Upper lobe of right lung (tissue), 1 donor: ENCODE data around the gene JAZF1. TPM values are rescaled to one million over a fixed set of nuclear protein-coding genes. Genes with fewer than 3 reads are reported as not detected.
A peak's percentile ranks its signal among the peaks of the same experiment; 100 is the strongest.

Experiments used
- ATAC-seq: fragments of 200-7000 bp; cut with Tn5 transposase; one replicate; pipeline ENCODE4 v1.9.1; 2020; ENCODE audit warnings: mild to moderate bottlenecking, moderate library complexity
- DNase-seq: peaks from one replicate; pipeline ENCODE4 v3.0.0-alpha.2; 2020
- H3K27ac ChIP-seq: fragments of 200-600 bp; one replicate; pipeline ENCODE4 v1.8.0; 2022
- H3K27me3 ChIP-seq: fragments of 200-600 bp; one replicate; pipeline ENCODE4 v1.8.0; 2022; ENCODE audit warnings: mild to moderate bottlenecking
- H3K36me3 ChIP-seq: fragments of 200-600 bp; one replicate; pipeline ENCODE4 v1.8.0; 2022
- H3K4me1 ChIP-seq: fragments of 200-600 bp; one replicate; pipeline ENCODE4 v1.8.0; 2022
- H3K4me3 ChIP-seq: fragments of 200-600 bp; one replicate; pipeline ENCODE4 v1.8.0; 2022; ENCODE audit warnings: mild to moderate bottlenecking
- H3K9me3 ChIP-seq: fragments of 200-600 bp; one replicate; pipeline ENCODE4 v1.8.0; 2022
- CTCF ChIP-seq: fragments of 200-600 bp; IDR thresholded peaks from one replicate; pipeline ENCODE4 v1.8.0; 2022; ENCODE audit warnings: antibody characterized with exemption
- intact Hi-C: fragments of 100-400 bp; cut with DNase I; formaldehyde crosslinking; loops from one replicate; pipeline ENCODE4 v1.11.0; 2022
- total RNA-seq: library from RNA; stranded (reverse); fragmentation: NEBNext Ultra II Directional; extraction: Animal tissue kit (Norgen Biotek cat#: 25700); gene quantifications from one replicate; pipeline ENCODE4 v1.2.1, GENCODE V29; 2021
- donor health status: DM: no; HTN: yes; CAD: no; lungs with severe emphysema.

Gene JAZF1
- total RNA-seq, 1 donor from 2014 or later = 20.6 TPM

DNA sequence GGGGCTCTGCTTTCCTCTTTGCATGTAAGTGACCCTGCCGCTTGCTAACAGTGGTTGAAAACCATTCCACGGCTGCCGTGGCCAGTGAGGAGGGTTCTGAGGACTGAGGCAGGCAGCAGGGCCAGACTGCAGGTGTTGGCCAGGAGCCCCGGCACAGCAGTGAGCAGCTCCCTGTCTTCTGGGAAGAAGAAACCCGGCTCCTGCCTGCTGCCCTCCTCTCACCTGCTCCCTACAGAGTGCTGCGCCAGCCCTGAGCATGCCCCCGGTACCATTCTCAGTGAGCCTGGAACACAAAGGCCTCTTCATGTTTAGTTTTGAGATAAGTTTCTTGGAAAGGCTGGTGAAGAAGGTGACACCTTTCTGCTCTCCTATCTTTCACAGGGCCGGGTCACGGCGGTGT, 240.7 kb downstream of the JAZF1 start:
- ATAC-seq = no peak
- Histone ChIP-seq H3K4me1 (no peaks in the 10 kb centered on the region), H3K4me3 (no peak overlapping the region), H3K36me3 (no peaks in the 10 kb centered on the region), H3K9me3 (no peaks in the 10 kb centered on the region), H3K27ac (no peak overlapping the region), H3K27me3 (no peaks in the 10 kb centered on the region)
- no peak for DNase-seq
- TF ChIP-seq CTCF = no peak
- intact Hi-C loops = no loop called here

DNA sequence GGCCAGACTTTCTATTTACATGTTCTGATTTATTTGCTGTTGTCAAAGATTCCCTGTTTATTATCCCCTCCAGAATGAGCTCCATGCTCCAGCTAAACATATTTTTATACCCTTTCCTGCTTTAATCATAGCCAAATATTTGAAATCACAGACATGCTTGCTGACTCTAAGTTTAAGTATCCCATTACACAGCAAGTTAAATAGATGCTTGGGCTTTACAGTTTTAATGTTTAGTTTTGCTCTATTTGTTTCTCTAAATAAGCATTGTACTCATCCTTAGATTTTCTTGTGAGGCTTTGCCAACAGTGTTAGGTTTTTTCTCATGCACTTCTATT, 243.9 kb downstream of the JAZF1 start:
- ATAC-seq (no peak), DNase-seq (no peak)
- H3K27ac ChIP-seq = no peak overlapping the region
- no peaks in the 10 kb centered on the region for H3K4me1 ChIP-seq
- H3K27me3 ChIP-seq = no peaks in the 10 kb centered on the region
- intact Hi-C loops = no loop called here
- no peak for TF ChIP-seq CTCF
- no peaks in the 10 kb centered on the region for H3K36me3 ChIP-seq
- no peaks in the 10 kb centered on the region for H3K9me3 ChIP-seq
- H3K4me3 ChIP-seq = no peak overlapping the region

DNA sequence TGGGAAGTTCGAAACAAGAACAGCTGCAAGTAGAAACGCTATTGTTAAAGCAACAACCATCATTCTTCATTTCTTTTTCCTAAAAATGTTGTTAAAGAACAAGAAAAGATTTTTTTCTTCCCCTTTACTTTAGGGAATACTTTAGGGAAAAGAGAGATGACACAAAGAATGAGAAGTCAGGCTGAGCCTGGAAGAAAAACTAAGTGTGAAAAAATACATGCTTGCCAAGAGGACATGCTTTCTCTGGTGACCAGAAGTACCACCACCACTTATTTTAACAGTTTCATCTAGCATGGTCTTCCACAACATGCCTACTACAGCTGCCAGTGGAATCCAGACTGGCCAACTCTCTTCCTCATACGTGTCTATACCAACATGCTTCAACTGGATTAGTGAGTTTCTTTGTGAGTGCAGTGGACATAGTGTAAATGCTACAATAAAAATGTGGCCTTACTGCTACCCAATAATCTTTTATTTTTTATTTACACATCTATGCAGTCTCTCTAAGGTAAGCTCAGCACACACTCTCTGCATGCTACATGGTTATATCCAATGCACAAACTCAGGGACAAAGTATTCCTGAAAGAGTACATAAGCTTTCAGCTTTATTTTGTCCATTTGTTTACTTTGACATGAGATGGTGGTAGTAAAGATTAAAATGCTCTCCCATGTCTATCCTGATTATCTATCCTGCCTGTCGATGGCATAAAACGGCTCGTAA, 244.4 kb downstream of the JAZF1 start:
- Histone ChIP-seq H3K9me3 (no peaks in the 10 kb centered on the region), H3K4me3 (no peak overlapping the region), H3K36me3 (no peaks in the 10 kb centered on the region), H3K4me1 (no peaks in the 10 kb centered on the region), H3K27ac (no peak overlapping the region), H3K27me3 (no peaks in the 10 kb centered on the region)
- ATAC-seq = no peak
- no peak for DNase-seq
- no peak for TF ChIP-seq CTCF
- intact Hi-C loops = no loop called here

GRCh38 chr7:27933671-27934565, 246.7 kb downstream of the JAZF1 start:
- no peak for DNase-seq
- Histone ChIP-seq H3K27me3 (no peaks in the 10 kb centered on the region), H3K4me3 (no peak overlapping the region), H3K4me1 (no peaks in the 10 kb centered on the region), H3K36me3 (no peaks in the 10 kb centered on the region), H3K9me3 (no peaks in the 10 kb centered on the region), H3K27ac (no peak overlapping the region)
- peak; percentile 24 for TF ChIP-seq CTCF
- intact Hi-C loops = no loop called here
- ATAC-seq = no peak

DNA sequence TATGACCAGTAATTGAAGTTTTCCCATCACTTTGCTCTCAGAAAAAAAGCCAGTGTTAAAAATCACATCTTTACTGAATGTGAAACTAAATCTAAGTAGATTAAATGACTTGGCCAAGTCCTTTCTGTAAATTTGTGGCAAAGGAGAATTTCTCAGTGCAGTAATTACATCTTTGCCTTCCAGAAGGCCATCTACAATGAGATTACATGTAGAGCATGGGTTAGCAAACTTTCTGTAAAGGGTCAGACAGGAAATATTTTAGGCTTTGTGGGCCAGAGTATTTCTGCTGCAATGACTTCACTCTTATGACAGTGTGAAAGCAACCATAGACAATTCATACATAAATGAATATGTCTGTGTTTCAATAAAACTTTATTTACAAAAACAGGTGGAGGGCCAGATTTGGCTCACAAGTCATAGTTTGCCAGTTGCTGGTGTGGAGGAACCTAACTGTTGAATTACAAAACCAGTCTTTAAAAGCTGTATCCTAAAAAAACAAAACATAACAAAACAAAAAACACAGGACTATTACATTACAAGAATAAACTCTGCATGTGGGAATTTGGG, 249.6 kb downstream of the JAZF1 start:
- H3K9me3 ChIP-seq = no peaks in the 10 kb centered on the region
- no peak for DNase-seq
- no peak overlapping the region for H3K27ac ChIP-seq
- TF ChIP-seq CTCF = no peak
- no peaks in the 10 kb centered on the region for H3K4me1 ChIP-seq
- intact Hi-C loops = no loop called here
- no peaks in the 10 kb centered on the region for H3K27me3 ChIP-seq
- no peak overlapping the region for H3K4me3 ChIP-seq
- no peak for ATAC-seq
- H3K36me3 ChIP-seq = no peaks in the 10 kb centered on the region
